GM12874 (cell line): Measurements from ENCODE around the gene AMOTL1.

Experiments used
- TF ChIP-seq, protein P1 (sequence below): IDR thresholded peaks from 2 replicates; pipeline ENCODE4 v1.5.1; 2011; ENCODE audit warnings: low read depth, mild to moderate bottlenecking, control low read depth, low read length, moderate library complexity; ENCODE audit not compliant: insufficient read depth

AMOTL1 gene

DNA sequence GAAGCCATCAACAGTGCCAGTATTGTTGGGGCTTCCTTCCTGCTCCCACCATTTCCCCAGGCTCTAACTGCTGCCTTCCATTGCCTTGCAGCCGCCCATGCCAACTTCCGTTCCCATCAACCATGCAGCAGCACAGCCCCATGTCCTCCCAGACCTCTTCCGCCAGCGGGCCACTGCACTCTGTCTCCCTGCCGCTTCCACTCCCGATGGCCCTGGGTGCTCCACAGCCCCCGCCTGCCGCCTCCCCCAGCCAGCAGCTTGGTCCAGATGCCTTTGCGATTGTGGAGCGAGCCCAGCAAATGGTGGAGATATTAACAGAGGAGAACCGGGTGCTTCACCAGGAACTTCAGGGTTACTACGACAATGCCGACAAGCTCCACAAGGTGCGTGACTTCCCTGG is 53.3 kb downstream of the AMOTL1 start:
- TF ChIP-seq, protein P1, sequence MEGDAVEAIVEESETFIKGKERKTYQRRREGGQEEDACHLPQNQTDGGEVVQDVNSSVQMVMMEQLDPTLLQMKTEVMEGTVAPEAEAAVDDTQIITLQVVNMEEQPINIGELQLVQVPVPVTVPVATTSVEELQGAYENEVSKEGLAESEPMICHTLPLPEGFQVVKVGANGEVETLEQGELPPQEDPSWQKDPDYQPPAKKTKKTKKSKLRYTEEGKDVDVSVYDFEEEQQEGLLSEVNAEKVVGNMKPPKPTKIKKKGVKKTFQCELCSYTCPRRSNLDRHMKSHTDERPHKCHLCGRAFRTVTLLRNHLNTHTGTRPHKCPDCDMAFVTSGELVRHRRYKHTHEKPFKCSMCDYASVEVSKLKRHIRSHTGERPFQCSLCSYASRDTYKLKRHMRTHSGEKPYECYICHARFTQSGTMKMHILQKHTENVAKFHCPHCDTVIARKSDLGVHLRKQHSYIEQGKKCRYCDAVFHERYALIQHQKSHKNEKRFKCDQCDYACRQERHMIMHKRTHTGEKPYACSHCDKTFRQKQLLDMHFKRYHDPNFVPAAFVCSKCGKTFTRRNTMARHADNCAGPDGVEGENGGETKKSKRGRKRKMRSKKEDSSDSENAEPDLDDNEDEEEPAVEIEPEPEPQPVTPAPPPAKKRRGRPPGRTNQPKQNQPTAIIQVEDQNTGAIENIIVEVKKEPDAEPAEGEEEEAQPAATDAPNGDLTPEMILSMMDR: no peak

DNA sequence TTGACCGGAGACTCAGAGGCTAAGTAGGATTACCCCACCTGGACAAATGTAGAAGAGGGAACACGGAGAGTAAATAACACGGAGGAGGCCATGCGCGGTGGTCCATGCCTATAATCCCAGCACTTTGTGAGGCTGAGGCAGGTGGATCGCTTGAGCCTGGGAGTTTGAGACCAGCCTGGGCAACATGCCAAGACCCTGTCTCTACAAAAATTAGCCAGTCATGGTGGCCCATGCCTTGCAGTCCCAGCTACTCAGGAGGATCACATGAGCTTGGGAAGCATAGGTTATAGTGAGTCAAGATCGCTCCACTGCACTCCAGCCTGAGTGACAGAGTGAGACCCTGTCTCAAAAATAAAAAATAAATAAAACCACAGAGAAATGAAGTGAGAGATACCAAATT is 53.9 kb downstream of the AMOTL1 start:
- TF ChIP-seq, protein P1: no peak

DNA sequence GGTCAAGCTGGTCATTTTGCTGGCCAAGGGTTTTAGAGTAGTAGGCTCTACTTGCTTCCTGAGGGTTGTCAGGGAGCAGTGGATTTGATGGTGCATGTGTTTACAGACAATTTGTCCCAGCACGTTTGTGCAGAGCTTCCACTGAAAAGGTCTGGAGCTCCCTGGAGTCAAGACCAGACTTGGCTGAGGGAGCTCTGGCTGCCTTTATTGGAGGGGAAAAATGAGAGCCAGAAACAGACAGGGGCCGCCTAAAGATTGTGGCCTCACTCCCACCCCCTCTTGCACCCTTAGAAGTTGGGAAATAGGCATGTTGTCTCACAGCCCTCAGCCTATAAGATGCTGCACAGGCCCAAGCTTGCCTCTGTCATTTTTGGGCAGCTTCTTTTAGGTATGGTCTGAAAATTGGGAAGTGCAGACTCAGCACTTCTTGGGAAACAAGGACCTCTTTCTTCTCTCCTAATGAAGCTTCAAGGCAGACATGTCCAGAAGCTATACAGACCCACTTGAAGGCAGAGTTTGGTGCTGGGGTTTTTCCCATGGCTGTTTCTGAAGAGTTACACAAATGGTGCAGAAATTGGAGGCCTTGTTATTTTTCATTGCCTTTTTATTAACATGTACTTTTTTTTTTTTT is 55.1 kb downstream of the AMOTL1 start:
- TF ChIP-seq, protein P1: no peak

DNA sequence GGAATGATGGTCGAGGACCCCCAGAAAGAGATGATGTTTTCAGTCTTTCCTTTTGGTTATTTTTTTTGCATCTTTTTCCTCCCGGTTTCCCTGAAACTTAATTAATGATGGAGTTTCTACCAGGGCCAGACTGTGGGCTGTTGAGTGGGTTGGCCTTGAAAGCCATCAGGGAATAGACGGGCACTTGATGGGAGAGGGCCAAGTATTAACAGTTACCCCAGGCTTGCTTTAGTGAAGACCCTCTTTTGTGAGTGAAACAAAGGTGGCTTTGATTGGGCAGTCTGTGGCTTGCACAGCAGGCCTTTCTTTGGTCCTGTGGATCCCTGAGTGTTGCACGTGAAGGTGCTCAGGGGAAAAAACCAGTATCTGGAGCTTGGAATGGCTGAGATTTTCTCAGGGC is 56.9 kb downstream of the AMOTL1 start:
- TF ChIP-seq, protein P1: no peak

DNA sequence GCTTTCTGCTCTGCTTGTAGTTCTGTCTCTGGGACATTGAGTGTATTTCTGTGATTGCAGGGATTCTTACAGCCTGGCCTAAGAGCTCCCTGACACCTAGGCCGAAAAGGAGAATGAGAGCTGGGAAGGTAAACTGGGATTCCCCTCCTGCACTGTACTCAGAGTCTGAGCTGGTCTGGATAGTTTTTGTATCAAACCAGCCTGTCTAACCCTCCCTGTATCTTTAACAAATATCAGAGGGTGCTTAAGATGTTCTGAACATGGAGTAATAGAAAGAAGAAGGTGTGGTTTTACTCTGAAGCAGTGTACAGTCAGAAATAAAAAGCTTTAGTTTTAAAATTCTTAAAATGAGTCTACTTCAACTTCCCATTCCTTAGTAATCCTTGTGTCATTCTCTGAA is 57.3 kb downstream of the AMOTL1 start:
- TF ChIP-seq, protein P1: no peak

DNA sequence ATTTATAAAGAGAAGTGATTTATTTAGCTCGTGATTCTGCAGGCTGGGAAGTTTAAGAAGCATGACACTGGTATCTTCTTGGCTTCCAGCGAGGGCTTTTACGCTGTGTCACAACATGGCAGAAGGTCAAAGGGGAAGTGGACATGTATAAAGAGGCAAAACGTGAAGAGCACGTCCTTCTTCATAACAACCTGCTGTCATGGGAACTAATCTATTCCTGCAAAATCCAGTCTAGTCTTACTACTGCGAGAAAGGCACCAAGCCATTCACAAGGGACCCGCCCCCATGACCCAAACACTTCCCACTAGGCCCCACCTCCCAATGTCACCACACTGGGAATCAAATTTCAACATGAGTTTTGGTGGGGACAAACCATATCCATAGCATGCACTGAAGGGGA is 58.3 kb downstream of the AMOTL1 start:
- TF ChIP-seq, protein P1: no peak

DNA sequence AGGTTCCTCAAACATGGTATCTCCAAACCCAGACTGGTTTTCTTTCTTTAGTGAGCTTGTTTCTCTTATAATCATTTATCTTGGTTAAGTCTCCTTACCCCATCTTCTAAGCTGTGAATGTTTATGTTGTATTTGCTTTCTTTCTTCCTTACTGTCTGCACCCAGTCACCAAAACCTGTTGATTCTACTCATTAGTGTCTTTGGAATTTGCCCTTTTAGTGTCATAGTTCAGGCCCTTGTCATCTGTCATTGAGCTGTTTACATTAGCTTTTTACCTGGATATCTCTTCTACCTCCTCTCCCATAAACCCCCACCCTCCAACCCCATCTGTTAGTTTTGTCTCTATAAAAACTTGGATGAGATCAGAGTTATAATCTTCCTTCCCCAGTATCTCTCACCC is 59.9 kb downstream of the AMOTL1 start:
- TF ChIP-seq, protein P1: no peak
